Panc1 (cell line): ENCODE measurements around the gene ZNF662. TPM values are rescaled to one million over a fixed set of nuclear protein-coding genes. Genes with fewer than 3 reads are reported as not detected.

ENCODE experiments used
- ATAC-seq: fragments of 200-7000 bp; cut with Tn5 transposase; 2 replicates; pipeline ENCODE4 v1.9.1; 2020; ENCODE audit warnings: mild to moderate bottlenecking, moderate library complexity
- BruUV-seq: library from RNA; stranded (reverse); fragments of 400-500 nt; replicated peaks from 2 replicates; lab custom pipeline; 2021; lab: Mats Ljungman, UMichigan
- CTCF ChIA-PET: fragments of 300-600 bp; sonication (Branson Sonifier 250); formaldehyde crosslinking; loops from one replicate; lab custom pipeline; 2022; ENCODE audit warnings: antibody characterized with exemption; lab: Charles Lee
- POLR2A ChIA-PET: fragments of 300-600 bp; sonication (Branson Sonifier 250); formaldehyde crosslinking; loops from one replicate; lab custom pipeline; 2022; ENCODE audit warnings: antibody characterized with exemption; lab: Charles Lee
- DNase-seq: peaks from one replicate; pipeline ENCODE4 v3.0.0-alpha.2; 2010; ENCODE audit warnings: low read depth, low spot score
- H3K27ac ChIP-seq: 2 replicates; pipeline ENCODE4 v1.5.1; 2011; ENCODE audit warnings: mild to moderate bottlenecking, low read length, inconsistent platforms
- H3K27me3 ChIP-seq: fragments of 200-500 bp; sonication (Bioruptor generic); 2 replicates; pipeline ENCODE4 v1.6.0; 2014; ENCODE audit warnings: low read length, inconsistent platforms; ENCODE audit not compliant: control insufficient read depth, insufficient read depth
- H3K36me3 ChIP-seq: fragments of 200-500 bp; sonication (Bioruptor generic); 2 replicates; pipeline ENCODE4 v1.5.1; 2014; ENCODE audit warnings: inconsistent platforms, mild to moderate bottlenecking, low read length, moderate library complexity; ENCODE audit not compliant: control insufficient read depth, insufficient read depth
- H3K4me1 ChIP-seq: 2 replicates; pipeline ENCODE4 v1.5.1; 2011; ENCODE audit warnings: inconsistent platforms, mild to moderate bottlenecking, low read length, moderate library complexity; ENCODE audit not compliant: control insufficient read depth, insufficient read depth
- H3K4me3 ChIP-seq, 2 experiments: 2 replicates each; pipeline ENCODE4 v1.5.1; 2011 to 2012; ENCODE audit warnings: low read depth in 2 of 2, low read length in 2 of 2, mild to moderate bottlenecking in 2 of 2, inconsistent platforms in 1 of 2, moderate library complexity in 1 of 2
- H3K9me3 ChIP-seq: fragments of 200-500 bp; sonication (Bioruptor generic); 2 replicates; pipeline ENCODE4 v1.5.1; 2014; ENCODE audit warnings: low read depth, mild to moderate bottlenecking, inconsistent platforms, low read length, moderate library complexity; ENCODE audit not compliant: control insufficient read depth, insufficient read depth
- POLR2AphosphoS5 ChIP-seq: IDR thresholded peaks from 2 replicates; pipeline ENCODE4 v1.6.1; 2012; ENCODE audit warnings: mild to moderate bottlenecking, low read depth, low read length, moderate library complexity
- SIN3A ChIP-seq: IDR thresholded peaks from 2 replicates; pipeline ENCODE4 v1.6.1; 2012; ENCODE audit warnings: low read depth, mild to moderate bottlenecking, low read length, moderate library complexity, borderline replicate concordance; ENCODE audit not compliant: insufficient read depth
- TCF7L2 ChIP-seq: IDR thresholded peaks from 2 replicates; pipeline ENCODE4 v1.6.1; 2011; ENCODE audit warnings: mild to moderate bottlenecking, low read depth, low read length, inconsistent platforms
- in situ Hi-C: cut with HindIII; loops from 2 replicates; pipeline ENCODE4 v1.10.0; 2016; ENCODE audit warnings: low sequenced_read_pairs, low pct_unique_long_range_greater_than_20kb
- intact Hi-C: fragments of 100-400 bp; cut with micrococcal nuclease; formaldehyde crosslinking; loops from one replicate; pipeline ENCODE4 v1.10.0; 2022; ENCODE audit not compliant: unreplicated experiment
- total RNA-seq: library from RNA; stranded (reverse); gene quantifications from one replicate; pipeline ENCODE4 v1.2.1, GENCODE V29; 2021; ENCODE audit not compliant: unreplicated experiment
- TF ChIP-seq, protein P1 (sequence below), 2 experiments: IDR thresholded peaks; 2 replicates each; pipeline ENCODE4 v1.6.1; 2011 to 2012; ENCODE audit warnings: low read depth in 2 of 2, control low read depth in 1 of 2, low read length in 1 of 2, mild to moderate bottlenecking in 1 of 2, moderate library complexity in 1 of 2; ENCODE audit not compliant: insufficient read depth in 1 of 2
- TF ChIP-seq, protein P2 (sequence below): fragments of 450-650 bp; IDR thresholded peaks from 2 replicates; pipeline ENCODE4 v1.5.1; 2017; ENCODE audit warnings: mild to moderate bottlenecking

Gene ZNF662
- total RNA-seq, 1 experiment from 2014 or later, result not detected

DNA sequence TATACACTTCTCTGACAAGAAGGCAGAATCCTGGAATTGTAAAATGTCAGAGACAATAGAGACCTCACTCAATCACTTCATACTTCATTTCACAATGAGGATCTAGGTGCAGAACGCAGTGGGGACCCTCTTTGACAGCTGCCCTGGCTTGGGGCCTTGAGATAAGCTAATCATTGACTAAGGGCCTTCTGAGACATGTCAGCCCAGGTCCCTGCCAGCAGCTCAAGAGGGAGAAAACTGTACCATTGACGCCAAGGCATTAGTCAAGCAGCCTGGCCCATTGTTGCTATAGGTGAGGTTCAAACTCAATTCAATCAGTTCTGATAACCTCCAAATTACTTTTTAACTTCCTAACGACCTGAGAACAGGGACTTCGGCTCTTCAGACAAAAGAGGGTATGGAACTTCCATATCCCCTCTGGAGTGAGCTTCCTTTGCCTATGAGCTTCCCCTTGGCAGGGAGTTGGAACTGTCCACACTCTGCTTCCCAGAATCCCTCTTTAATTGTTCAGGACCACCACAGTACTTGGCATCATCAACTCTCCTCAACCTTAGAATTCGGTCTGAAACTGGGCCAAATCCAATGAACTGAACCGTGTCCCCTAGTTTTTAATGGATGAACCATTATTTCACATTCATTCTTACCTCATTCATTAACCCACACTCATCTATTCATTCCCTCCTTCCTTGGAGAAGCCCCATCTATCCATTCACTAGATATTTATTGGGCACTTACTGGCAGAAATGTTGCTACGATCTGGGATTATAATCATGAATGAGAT lies 28.8 kb upstream of the ZNF662 start:
- intact Hi-C loops, result no loop called here

DNA sequence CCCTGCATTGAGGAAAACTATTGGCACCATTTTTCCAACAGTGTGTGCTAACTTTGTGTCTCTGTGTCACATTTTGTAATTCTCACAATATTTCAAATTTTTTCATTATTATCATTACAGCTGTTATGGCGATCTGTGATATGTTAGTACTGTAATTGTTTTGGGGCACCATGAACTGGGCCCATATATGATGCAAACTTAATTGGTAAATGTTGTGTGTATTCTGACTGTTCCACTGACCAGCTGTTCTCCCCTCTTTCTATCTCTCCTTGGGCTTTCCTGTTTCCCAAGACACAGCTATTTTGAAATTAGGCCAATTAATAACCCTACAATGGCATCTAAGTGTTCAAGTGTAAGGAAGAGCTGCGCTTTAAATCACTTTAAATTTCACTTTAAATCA lies 28.1 kb upstream of the ZNF662 start:
- no peak for ATAC-seq
- BruUV-seq, result no TSS peak
- Histone ChIP-seq H3K36me3 (no peaks in the 10 kb centered on the region), H3K4me1 (no peaks in the 10 kb centered on the region), H3K27ac (no peak overlapping the region), H3K9me3 (no peaks in the 10 kb centered on the region), H3K27me3 (no peaks in the 10 kb centered on the region), H3K4me3 (no peak overlapping the region)
- ChIA-PET CTCF (no interaction called here), POLR2A (no interaction called here)
- no peak for TF ChIP-seq TCF7L2
- TF ChIP-seq, protein P1, sequence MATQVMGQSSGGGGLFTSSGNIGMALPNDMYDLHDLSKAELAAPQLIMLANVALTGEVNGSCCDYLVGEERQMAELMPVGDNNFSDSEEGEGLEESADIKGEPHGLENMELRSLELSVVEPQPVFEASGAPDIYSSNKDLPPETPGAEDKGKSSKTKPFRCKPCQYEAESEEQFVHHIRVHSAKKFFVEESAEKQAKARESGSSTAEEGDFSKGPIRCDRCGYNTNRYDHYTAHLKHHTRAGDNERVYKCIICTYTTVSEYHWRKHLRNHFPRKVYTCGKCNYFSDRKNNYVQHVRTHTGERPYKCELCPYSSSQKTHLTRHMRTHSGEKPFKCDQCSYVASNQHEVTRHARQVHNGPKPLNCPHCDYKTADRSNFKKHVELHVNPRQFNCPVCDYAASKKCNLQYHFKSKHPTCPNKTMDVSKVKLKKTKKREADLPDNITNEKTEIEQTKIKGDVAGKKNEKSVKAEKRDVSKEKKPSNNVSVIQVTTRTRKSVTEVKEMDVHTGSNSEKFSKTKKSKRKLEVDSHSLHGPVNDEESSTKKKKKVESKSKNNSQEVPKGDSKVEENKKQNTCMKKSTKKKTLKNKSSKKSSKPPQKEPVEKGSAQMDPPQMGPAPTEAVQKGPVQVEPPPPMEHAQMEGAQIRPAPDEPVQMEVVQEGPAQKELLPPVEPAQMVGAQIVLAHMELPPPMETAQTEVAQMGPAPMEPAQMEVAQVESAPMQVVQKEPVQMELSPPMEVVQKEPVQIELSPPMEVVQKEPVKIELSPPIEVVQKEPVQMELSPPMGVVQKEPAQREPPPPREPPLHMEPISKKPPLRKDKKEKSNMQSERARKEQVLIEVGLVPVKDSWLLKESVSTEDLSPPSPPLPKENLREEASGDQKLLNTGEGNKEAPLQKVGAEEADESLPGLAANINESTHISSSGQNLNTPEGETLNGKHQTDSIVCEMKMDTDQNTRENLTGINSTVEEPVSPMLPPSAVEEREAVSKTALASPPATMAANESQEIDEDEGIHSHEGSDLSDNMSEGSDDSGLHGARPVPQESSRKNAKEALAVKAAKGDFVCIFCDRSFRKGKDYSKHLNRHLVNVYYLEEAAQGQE (IDR thresholded peaks at IDR 0.05; ENCODE audit: insufficient read depth in 1 of 2, low read depth in 2 of 2, low read length in 1 of 2), result no peak
- no peak for TF ChIP-seq POLR2AphosphoS5
- no peak for TF ChIP-seq SIN3A
- TF ChIP-seq, protein P2, sequence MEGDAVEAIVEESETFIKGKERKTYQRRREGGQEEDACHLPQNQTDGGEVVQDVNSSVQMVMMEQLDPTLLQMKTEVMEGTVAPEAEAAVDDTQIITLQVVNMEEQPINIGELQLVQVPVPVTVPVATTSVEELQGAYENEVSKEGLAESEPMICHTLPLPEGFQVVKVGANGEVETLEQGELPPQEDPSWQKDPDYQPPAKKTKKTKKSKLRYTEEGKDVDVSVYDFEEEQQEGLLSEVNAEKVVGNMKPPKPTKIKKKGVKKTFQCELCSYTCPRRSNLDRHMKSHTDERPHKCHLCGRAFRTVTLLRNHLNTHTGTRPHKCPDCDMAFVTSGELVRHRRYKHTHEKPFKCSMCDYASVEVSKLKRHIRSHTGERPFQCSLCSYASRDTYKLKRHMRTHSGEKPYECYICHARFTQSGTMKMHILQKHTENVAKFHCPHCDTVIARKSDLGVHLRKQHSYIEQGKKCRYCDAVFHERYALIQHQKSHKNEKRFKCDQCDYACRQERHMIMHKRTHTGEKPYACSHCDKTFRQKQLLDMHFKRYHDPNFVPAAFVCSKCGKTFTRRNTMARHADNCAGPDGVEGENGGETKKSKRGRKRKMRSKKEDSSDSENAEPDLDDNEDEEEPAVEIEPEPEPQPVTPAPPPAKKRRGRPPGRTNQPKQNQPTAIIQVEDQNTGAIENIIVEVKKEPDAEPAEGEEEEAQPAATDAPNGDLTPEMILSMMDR, result no peak
- DNase-seq, result no peak
- intact Hi-C loops (no loop called here), in situ Hi-C loops (no loop called here)

More for the DNA sequence above, 28.8 kb upstream of the ZNF662 start:
- H3K36me3 ChIP-seq, result no peaks in the 10 kb centered on the region
- DNase-seq (no peak), ATAC-seq (no peak)
- H3K27ac ChIP-seq, result no peak overlapping the region
- H3K9me3 ChIP-seq, result no peaks in the 10 kb centered on the region
- no peak for TF ChIP-seq SIN3A
- TF ChIP-seq, protein P1 (IDR thresholded peaks at IDR 0.05; ENCODE audit: insufficient read depth in 1 of 2, low read depth in 2 of 2, low read length in 1 of 2), result no peak
- TF ChIP-seq POLR2AphosphoS5, result no peak
- no peak for TF ChIP-seq TCF7L2
- ChIA-PET POLR2A (no interaction called here), CTCF (no interaction called here)
- BruUV-seq, result no TSS peak
- in situ Hi-C loops, result no loop called here
- no peak overlapping the region for H3K4me3 ChIP-seq
- no peaks in the 10 kb centered on the region for H3K4me1 ChIP-seq
- H3K27me3 ChIP-seq, result no peaks in the 10 kb centered on the region
